ENCODE data around the gene CTSZ. TPM values are rescaled to one million over a fixed set of nuclear protein-coding genes. Genes with fewer than 3 reads are reported as not detected.

Gene CTSZ
- total and polyA plus RNA-seq, 4 donors, result 11.8 to 233 (median 188) TPM

GRCh38 chr20:58973866-58974265, 33.2 kb downstream of the CTSZ start:
- Histone ChIP-seq H3K36me3 (ENCODE audit: control insufficient read depth in 4 of 4, insufficient read depth in 3 of 4, low read depth in 1 of 4, low read length in 3 of 4) (no peaks in the 10 kb centered on the region), H3K27me3 (ENCODE audit: control insufficient read depth in 4 of 4, insufficient read depth in 4 of 4, low read length in 3 of 4) (no peaks in the 10 kb centered on the region), H3K4me3 (ENCODE audit: low read depth in 1 of 3, low read length in 3 of 3) (no peak overlapping the region), H3K4me1 (ENCODE audit: control insufficient read depth in 4 of 4, insufficient read depth in 4 of 4, low read length in 3 of 4) (no peaks in the 10 kb centered on the region), H3K9me3 (ENCODE audit: control insufficient read depth in 4 of 4, low read length in 3 of 4) (peaks cover 0 to 8% (median 5%) of the 10 kb centered on the region in 4 donors), H3K27ac (ENCODE audit: low read depth in 1 of 2, low read length in 2 of 2) (no peak overlapping the region), H3K9ac (ENCODE audit: low read depth in 1 of 2, low read length in 2 of 2) (no peak overlapping the region)
- 84% methylated on average over 3 of the region's 3 CpGs for WGBS
- no peak for DNase-seq (ENCODE audit: low spot score)
- no peak for TF ChIP-seq FOXA2 (IDR thresholded peaks at IDR 0.05)
- TF ChIP-seq, protein P1, sequence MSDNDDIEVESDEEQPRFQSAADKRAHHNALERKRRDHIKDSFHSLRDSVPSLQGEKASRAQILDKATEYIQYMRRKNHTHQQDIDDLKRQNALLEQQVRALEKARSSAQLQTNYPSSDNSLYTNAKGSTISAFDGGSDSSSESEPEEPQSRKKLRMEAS (IDR thresholded peaks at IDR 0.05), result no peak
- no peak for TF ChIP-seq EGR1 (IDR thresholded peaks at IDR 0.05; ENCODE audit: low read depth in 2 of 2)
- no peak for TF ChIP-seq SP1 (IDR thresholded peaks at IDR 0.05)
- TF ChIP-seq HNF4G (IDR thresholded peaks at IDR 0.05), result no peak
- no peak for TF ChIP-seq YY1 (IDR thresholded peaks at IDR 0.05)
- TF ChIP-seq RXRA (IDR thresholded peaks at IDR 0.05), result no peak
- no peak for TF ChIP-seq HNF4A (conservative IDR thresholded peaks at IDR 0.05)
- TF ChIP-seq JUND (IDR thresholded peaks at IDR 0.05), result no peak
- no peak for TF ChIP-seq GABPA (IDR thresholded peaks at IDR 0.05 in 1 of 2, conservative IDR thresholded peaks at IDR 0.05 in 1 of 2)
- TF ChIP-seq TAF1 (conservative IDR thresholded peaks at IDR 0.05), result no peak
- TF ChIP-seq NR2F2 (IDR thresholded peaks at IDR 0.05), result no peak
- TF ChIP-seq RAD21 (IDR thresholded peaks at IDR 0.05), result no peak
- no peak for TF ChIP-seq REST (IDR thresholded peaks at IDR 0.05)
- TF ChIP-seq ATF3 (IDR thresholded peaks at IDR 0.05), result no peak
- TF ChIP-seq, protein P2, sequence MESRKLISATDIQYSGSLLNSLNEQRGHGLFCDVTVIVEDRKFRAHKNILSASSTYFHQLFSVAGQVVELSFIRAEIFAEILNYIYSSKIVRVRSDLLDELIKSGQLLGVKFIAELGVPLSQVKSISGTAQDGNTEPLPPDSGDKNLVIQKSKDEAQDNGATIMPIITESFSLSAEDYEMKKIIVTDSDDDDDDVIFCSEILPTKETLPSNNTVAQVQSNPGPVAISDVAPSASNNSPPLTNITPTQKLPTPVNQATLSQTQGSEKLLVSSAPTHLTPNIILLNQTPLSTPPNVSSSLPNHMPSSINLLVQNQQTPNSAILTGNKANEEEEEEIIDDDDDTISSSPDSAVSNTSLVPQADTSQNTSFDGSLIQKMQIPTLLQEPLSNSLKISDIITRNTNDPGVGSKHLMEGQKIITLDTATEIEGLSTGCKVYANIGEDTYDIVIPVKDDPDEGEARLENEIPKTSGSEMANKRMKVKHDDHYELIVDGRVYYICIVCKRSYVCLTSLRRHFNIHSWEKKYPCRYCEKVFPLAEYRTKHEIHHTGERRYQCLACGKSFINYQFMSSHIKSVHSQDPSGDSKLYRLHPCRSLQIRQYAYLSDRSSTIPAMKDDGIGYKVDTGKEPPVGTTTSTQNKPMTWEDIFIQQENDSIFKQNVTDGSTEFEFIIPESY (IDR thresholded peaks at IDR 0.05), result no peak
- TF ChIP-seq, protein P3, sequence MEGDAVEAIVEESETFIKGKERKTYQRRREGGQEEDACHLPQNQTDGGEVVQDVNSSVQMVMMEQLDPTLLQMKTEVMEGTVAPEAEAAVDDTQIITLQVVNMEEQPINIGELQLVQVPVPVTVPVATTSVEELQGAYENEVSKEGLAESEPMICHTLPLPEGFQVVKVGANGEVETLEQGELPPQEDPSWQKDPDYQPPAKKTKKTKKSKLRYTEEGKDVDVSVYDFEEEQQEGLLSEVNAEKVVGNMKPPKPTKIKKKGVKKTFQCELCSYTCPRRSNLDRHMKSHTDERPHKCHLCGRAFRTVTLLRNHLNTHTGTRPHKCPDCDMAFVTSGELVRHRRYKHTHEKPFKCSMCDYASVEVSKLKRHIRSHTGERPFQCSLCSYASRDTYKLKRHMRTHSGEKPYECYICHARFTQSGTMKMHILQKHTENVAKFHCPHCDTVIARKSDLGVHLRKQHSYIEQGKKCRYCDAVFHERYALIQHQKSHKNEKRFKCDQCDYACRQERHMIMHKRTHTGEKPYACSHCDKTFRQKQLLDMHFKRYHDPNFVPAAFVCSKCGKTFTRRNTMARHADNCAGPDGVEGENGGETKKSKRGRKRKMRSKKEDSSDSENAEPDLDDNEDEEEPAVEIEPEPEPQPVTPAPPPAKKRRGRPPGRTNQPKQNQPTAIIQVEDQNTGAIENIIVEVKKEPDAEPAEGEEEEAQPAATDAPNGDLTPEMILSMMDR (IDR thresholded peaks at IDR 0.05; ENCODE audit: low read depth, low read length, missing input control), result no peak
- TF ChIP-seq FOXA1 (IDR thresholded peaks at IDR 0.05), result no peak
